MM.1S (cell line): ENCODE data around the gene RAB32.

Experiments used
- DNase-seq: peaks from one replicate; pipeline ENCODE4 v3.0.0-alpha.2; 2015
- H2AFZ ChIP-seq: fragments of 300-600 bp; sonication (generic); 2 replicates; pipeline ENCODE4 v1.6.0; 2016; ENCODE audit warnings: antibody characterized with exemption, low read length
- H3F3A ChIP-seq: fragments of 300-600 bp; sonication (generic); 2 replicates; pipeline ENCODE4 v1.6.1; 2016; ENCODE audit warnings: mild to moderate bottlenecking, antibody characterized with exemption, low read length, moderate library complexity, mixed read lengths; ENCODE audit not compliant: insufficient read depth
- H3K27ac ChIP-seq: fragments of 300-600 bp; sonication (generic); 2 replicates; pipeline ENCODE4 v1.5.1; 2016; ENCODE audit warnings: mild to moderate bottlenecking, low read length
- H3K27me3 ChIP-seq: fragments of 300-600 bp; sonication (generic); replicated peaks from 2 replicates; pipeline ENCODE4 v1.6.0; 2016; ENCODE audit warnings: low read length; ENCODE audit not compliant: insufficient read depth
- H3K36me3 ChIP-seq: fragments of 300-600 bp; sonication (generic); replicated peaks from 2 replicates; pipeline ENCODE4 v1.6.1; 2016; ENCODE audit warnings: mild to moderate bottlenecking, low read length, mixed read lengths; ENCODE audit not compliant: insufficient read depth
- H3K4me1 ChIP-seq: fragments of 300-600 bp; sonication (generic); 2 replicates; pipeline ENCODE4 v1.6.1; 2016; ENCODE audit warnings: low read length, mixed read lengths
- H3K4me2 ChIP-seq: fragments of 300-600 bp; sonication (generic); 2 replicates; pipeline ENCODE4 v1.6.0; 2016; ENCODE audit warnings: low read depth, low read length
- H3K4me3 ChIP-seq: fragments of 300-600 bp; sonication (generic); 2 replicates; pipeline ENCODE4 v1.5.1; 2016; ENCODE audit warnings: low read length, mixed read lengths
- H3K79me2 ChIP-seq: fragments of 300-600 bp; sonication (generic); 2 replicates; pipeline ENCODE4 v1.6.1; 2016; ENCODE audit warnings: mixed run types, low read length, mixed read lengths
- H3K9ac ChIP-seq: fragments of 300-600 bp; sonication (generic); 2 replicates; pipeline ENCODE4 v1.6.1; 2016; ENCODE audit warnings: low read length, mixed read lengths
- H3K9me2 ChIP-seq: fragments of 300-600 bp; sonication (generic); replicated peaks from 2 replicates; pipeline ENCODE4 v1.6.1; 2016; ENCODE audit warnings: mild to moderate bottlenecking, low read length, mixed read lengths; ENCODE audit not compliant: insufficient read depth
- H3K9me3 ChIP-seq: fragments of 300-600 bp; sonication (generic); replicated peaks from 2 replicates; pipeline ENCODE4 v1.6.1; 2016; ENCODE audit warnings: mild to moderate bottlenecking, low read length, mixed read lengths; ENCODE audit not compliant: insufficient read depth
- H4K20me1 ChIP-seq: fragments of 300-600 bp; sonication (generic); 2 replicates; pipeline ENCODE4 v1.6.1; 2016; ENCODE audit warnings: mild to moderate bottlenecking, low read length, moderate library complexity, mixed read lengths; ENCODE audit not compliant: insufficient read depth
- CTCF ChIP-seq: fragments of 300-600 bp; sonication (generic); IDR thresholded peaks from 2 replicates; pipeline ENCODE4 v1.5.1; 2016; ENCODE audit warnings: antibody characterized with exemption, low read length, mixed read lengths
- EZH2 ChIP-seq: fragments of 300-600 bp; sonication (generic); optimal IDR thresholded peaks from 2 replicates; pipeline ENCODE3; 2017; ENCODE audit warnings: low read depth, mild to moderate bottlenecking, antibody characterized with exemption, low read length, mixed read lengths
- EZH2phosphoT487 ChIP-seq: fragments of 300-600 bp; sonication (generic); IDR thresholded peaks from 2 replicates; pipeline ENCODE4 v1.6.1; 2018; ENCODE audit warnings: antibody characterized with exemption, low read length

The RAB32 gene

DNA sequence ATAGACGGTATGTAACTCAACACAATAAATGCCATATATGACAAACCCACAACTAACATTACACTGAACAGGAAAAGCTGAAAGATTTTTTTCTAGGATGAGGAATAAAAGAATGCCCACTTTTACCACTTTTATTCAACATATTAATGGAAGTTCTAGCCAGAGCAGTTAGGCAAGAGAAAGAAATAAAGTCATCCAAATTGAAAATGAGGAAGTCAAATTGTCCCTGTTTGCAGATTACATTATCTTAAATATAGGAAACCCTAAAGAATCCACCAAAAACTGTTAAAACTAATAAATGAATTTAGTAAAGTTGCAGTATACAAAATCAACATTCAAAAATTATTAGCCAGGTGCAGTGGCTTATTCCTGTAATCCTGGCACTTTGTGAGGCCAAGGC lies 30.6 kb downstream of the RAB32 start:
- DNase-seq: no peak
- no peak overlapping the region for H3K27ac ChIP-seq

GRCh38 chr6:146578054-146578453 lies 34.4 kb downstream of the RAB32 start:
- Histone ChIP-seq H3K27ac (no peak overlapping the region), H2AFZ (no peak overlapping the region), H3K4me3 (no peak overlapping the region), H3K79me2 (no peaks in the 10 kb centered on the region), H3K9me2 (no peaks in the 10 kb centered on the region), H3K9me3 (no peaks in the 10 kb centered on the region), H3K9ac (no peak overlapping the region), H3K36me3 (no peaks in the 10 kb centered on the region), H3K4me2 (no peak overlapping the region), H4K20me1 (no peaks in the 10 kb centered on the region), H3F3A (no peaks in the 10 kb centered on the region), H3K27me3 (no peaks in the 10 kb centered on the region), H3K4me1 (no peaks in the 10 kb centered on the region)
- DNase-seq: no peak
- TF ChIP-seq EZH2 (no peak), EZH2phosphoT487 (no peak), CTCF (no peak)

More for the DNA sequence above, 30.6 kb downstream of the RAB32 start:
- Histone ChIP-seq H3K36me3 (no peaks in the 10 kb centered on the region), H4K20me1 (no peaks in the 10 kb centered on the region), H3K9ac (no peak overlapping the region), H3K4me2 (no peak overlapping the region), H3K4me3 (no peak overlapping the region), H3K27me3 (no peaks in the 10 kb centered on the region), H3K4me1 (no peaks in the 10 kb centered on the region), H3K79me2 (no peaks in the 10 kb centered on the region), H3F3A (no peaks in the 10 kb centered on the region), H2AFZ (no peak overlapping the region), H3K9me2 (no peaks in the 10 kb centered on the region), H3K9me3 (no peaks in the 10 kb centered on the region)
- TF ChIP-seq CTCF: no peak
- no peak for TF ChIP-seq EZH2
- no peak for TF ChIP-seq EZH2phosphoT487

DNA sequence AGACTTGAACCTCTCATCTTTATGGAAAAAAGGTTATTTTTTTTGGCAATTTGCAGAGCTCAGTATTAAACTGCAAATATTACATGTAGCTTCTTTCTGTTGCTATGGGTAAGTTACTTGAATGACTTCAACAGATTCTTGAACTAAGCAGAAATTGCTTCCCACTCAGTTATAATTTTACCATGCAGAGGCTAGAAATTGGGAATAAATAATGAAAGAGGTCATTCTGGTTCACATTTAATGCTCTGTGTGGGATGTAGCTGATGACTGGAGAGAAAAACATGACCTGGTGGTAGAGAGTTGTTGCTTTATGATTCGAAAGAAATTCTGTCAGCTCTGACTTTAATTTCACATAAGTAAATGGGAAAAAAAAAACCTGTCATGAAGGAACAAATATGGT lies 38.3 kb downstream of the RAB32 start:
- TF ChIP-seq EZH2 (no peak), CTCF (no peak), EZH2phosphoT487 (no peak)

More for the DNA sequence above, 38.3 kb downstream of the RAB32 start:
- H4K20me1 ChIP-seq: no peaks in the 10 kb centered on the region
- H3K9ac ChIP-seq: no peak overlapping the region
- no peaks in the 10 kb centered on the region for H3K36me3 ChIP-seq
- no peak overlapping the region for H3K4me3 ChIP-seq
- no peak overlapping the region for H2AFZ ChIP-seq
- no peak for DNase-seq
- H3K4me2 ChIP-seq: no peak overlapping the region
- no peaks in the 10 kb centered on the region for H3K27me3 ChIP-seq
- no peaks in the 10 kb centered on the region for H3K9me3 ChIP-seq
- 0 out of 2 replicates have a peak, but pooled peaks cover 7% of the 10 kb centered on the region for H3K4me1 ChIP-seq
- no peaks in the 10 kb centered on the region for H3F3A ChIP-seq
- H3K9me2 ChIP-seq: no peaks in the 10 kb centered on the region
- H3K27ac ChIP-seq: no peak overlapping the region
- H3K79me2 ChIP-seq: no peaks in the 10 kb centered on the region
